ENCODE results near the gene TBATA. TPM values are rescaled to one million over a fixed set of nuclear protein-coding genes. Genes with fewer than 3 reads are reported as not detected.
A peak's percentile ranks its signal among the peaks of the same experiment; 100 is the strongest.

Gene TBATA
- total RNA-seq, 1 experiment from 2014 or later: not detected

GRCh38 chr10:70738006-70738760, 47.0 kb downstream of the TBATA start:
- no TSS peak for BruUV-seq (replicated peaks)
- CTCF ChIA-PET: no interaction called here
- TF ChIP-seq CTCF (conservative IDR thresholded peaks at IDR 0.05; ENCODE audit: low read depth, low read length) (0 out of 2 replicates have a peak, but pooled peaks have one; percentile 32), EZH2phosphoT487 (IDR thresholded peaks at IDR 0.05; ENCODE audit: borderline replicate concordance, low read length) (no peak), EZH2 (IDR thresholded peaks at IDR 0.05; ENCODE audit: low read length, unreplicated experiment) (no peak)
- no peaks in the 10 kb centered on the region for H3K36me3 ChIP-seq (ENCODE audit: low read depth, low read length)
- H3K27me3 ChIP-seq (ENCODE audit: low read length): no peaks in the 10 kb centered on the region
- ATAC-seq (peak; percentile 49; the same call in 1 of the 2 replicates), DNase-seq (peak; percentile 37)
- no peak overlapping the region for H3K4me3 ChIP-seq (ENCODE audit: low read length)
- H3K9ac ChIP-seq (ENCODE audit: low read length): no peak overlapping the region
- intact Hi-C loops (cut with micrococcal nuclease): no loop called here
- no peaks in the 10 kb centered on the region for H3K79me2 ChIP-seq (ENCODE audit: low read length)
- H3F3A ChIP-seq (ENCODE audit: low read length, unreplicated experiment): no peaks in the 10 kb centered on the region
- no peaks in the 10 kb centered on the region for H3K9me2 ChIP-seq (replicated peaks; ENCODE audit: low read length)
- POLR2A ChIA-PET (ENCODE audit: unreplicated experiment): no interaction called here
- H3K27ac ChIP-seq (ENCODE audit: low read length): no peak overlapping the region
- H3K4me1 ChIP-seq (ENCODE audit: insufficient read depth, low read length): no peaks in the 10 kb centered on the region
- H3K9me3 ChIP-seq (ENCODE audit: low read length): no peaks in the 10 kb centered on the region
- no peaks in the 10 kb centered on the region for H4K20me1 ChIP-seq (ENCODE audit: low read length)
- no peak overlapping the region for H2AFZ ChIP-seq (ENCODE audit: low read length)
- no peak overlapping the region for H3K4me2 ChIP-seq (ENCODE audit: low read length)

- POLR2A ChIA-PET (ENCODE audit: unreplicated experiment): no interaction called here
- Histone ChIP-seq H3K9ac (ENCODE audit: low read length) (no peak overlapping the region), H3K36me3 (ENCODE audit: low read depth, low read length) (no peaks in the 10 kb centered on the region), H3F3A (ENCODE audit: low read length, unreplicated experiment) (no peaks in the 10 kb centered on the region), H3K9me2 (replicated peaks; ENCODE audit: low read length) (no peaks in the 10 kb centered on the region), H4K20me1 (ENCODE audit: low read length) (no peaks in the 10 kb centered on the region), H3K9me3 (ENCODE audit: low read length) (no peaks in the 10 kb centered on the region), H2AFZ (ENCODE audit: low read length) (no peak overlapping the region), H3K4me1 (ENCODE audit: insufficient read depth, low read length) (no peaks in the 10 kb centered on the region), H3K79me2 (ENCODE audit: low read length) (no peaks in the 10 kb centered on the region), H3K4me3 (ENCODE audit: low read length) (no peak overlapping the region), H3K4me2 (ENCODE audit: low read length) (no peak overlapping the region), H3K27ac (ENCODE audit: low read length) (no peak overlapping the region), H3K27me3 (ENCODE audit: low read length) (no peaks in the 10 kb centered on the region)
- intact Hi-C loops (cut with micrococcal nuclease): no loop called here
- TF ChIP-seq CTCF (conservative IDR thresholded peaks at IDR 0.05; ENCODE audit: low read depth, low read length) (no peak), EZH2phosphoT487 (IDR thresholded peaks at IDR 0.05; ENCODE audit: borderline replicate concordance, low read length) (no peak)
- CTCF ChIA-PET: interaction anchor here (0.5 kb wide), 1 partner anchor 18 kb away, joined by 4 read pairs; no protein-coding TSS in a partner anchor
- BruUV-seq (replicated peaks): no TSS peak
- DNase-seq (no peak), ATAC-seq (no peak)
Observed at GRCh38 chr10:70737250-70737649, 47.9 kb downstream of the TBATA start.

GRCh38 chr10:70736525-70736924, 48.7 kb downstream of the TBATA start:
- POLR2A ChIA-PET (ENCODE audit: unreplicated experiment): no interaction called here
- Histone ChIP-seq H3K4me2 (ENCODE audit: low read length) (no peak overlapping the region), H3K9me2 (replicated peaks; ENCODE audit: low read length) (no peaks in the 10 kb centered on the region), H3K79me2 (ENCODE audit: low read length) (no peaks in the 10 kb centered on the region), H3K4me3 (ENCODE audit: low read length) (no peak overlapping the region), H3K27ac (ENCODE audit: low read length) (no peak overlapping the region), H3K4me1 (ENCODE audit: insufficient read depth, low read length) (no peaks in the 10 kb centered on the region), H3K9me3 (ENCODE audit: low read length) (no peaks in the 10 kb centered on the region), H4K20me1 (ENCODE audit: low read length) (no peaks in the 10 kb centered on the region), H3F3A (ENCODE audit: low read length, unreplicated experiment) (no peaks in the 10 kb centered on the region), H3K9ac (ENCODE audit: low read length) (no peak overlapping the region), H3K27me3 (ENCODE audit: low read length) (no peaks in the 10 kb centered on the region), H2AFZ (ENCODE audit: low read length) (no peak overlapping the region), H3K36me3 (ENCODE audit: low read depth, low read length) (no peaks in the 10 kb centered on the region)
- DNase-seq (no peak), ATAC-seq (no peak)
- CTCF ChIA-PET: no interaction called here
- no TSS peak for BruUV-seq (replicated peaks)
- no peak for TF ChIP-seq CTCF (conservative IDR thresholded peaks at IDR 0.05; ENCODE audit: low read depth, low read length)
- TF ChIP-seq EZH2phosphoT487 (IDR thresholded peaks at IDR 0.05; ENCODE audit: borderline replicate concordance, low read length): no peak
- TF ChIP-seq EZH2 (IDR thresholded peaks at IDR 0.05; ENCODE audit: low read length, unreplicated experiment): no peak
- intact Hi-C loops (cut with micrococcal nuclease): no loop called here

Measured in PC-3 (cell line).